HL-60 (cell line): ENCODE data around the gene CAPN9.

Experiments
- DNase-seq, 2 experiments: peaks; one replicate each; pipeline ENCODE4 v3.0.0-alpha.2; 2010 to 2020; ENCODE audit warnings: low read depth in 1 of 2, low spot score in 1 of 2
- H3K27ac ChIP-seq: fragments of 250-450 bp; sonication (Bioruptor Pico); replicated peaks from 2 replicates; pipeline ENCODE4 v1.5.1; 2020; ENCODE audit warnings: mild to moderate bottlenecking, moderate library complexity
- H3K27me3 ChIP-seq: fragments of 250-450 bp; sonication (Bioruptor Pico); 2 replicates; pipeline ENCODE4 v1.5.1; 2021; ENCODE audit warnings: mild to moderate bottlenecking, moderate library complexity; ENCODE audit not compliant: insufficient read depth, poor library complexity, severe bottlenecking
- H3K4me3 ChIP-seq: replicated peaks from 2 replicates; pipeline ENCODE4 v1.5.1; 2011; ENCODE audit warnings: mild to moderate bottlenecking, control low read depth, low read length; ENCODE audit not compliant: insufficient read depth
- GABPA ChIP-seq: IDR thresholded peaks from 2 replicates; pipeline ENCODE4 v1.6.1; 2012; ENCODE audit warnings: low read depth
- POLR2AphosphoS5 ChIP-seq: IDR thresholded peaks from 2 replicates; pipeline ENCODE4 v1.6.1; 2012; ENCODE audit warnings: low read depth
- SPI1 ChIP-seq: IDR thresholded peaks from 2 replicates; pipeline ENCODE4 v1.6.1; 2012; ENCODE audit warnings: low read depth, mild to moderate bottlenecking, borderline replicate concordance
- TF ChIP-seq, protein P1 (sequence below): IDR thresholded peaks from 2 replicates; pipeline ENCODE4 v1.6.1; 2012; ENCODE audit warnings: low read depth; ENCODE audit not compliant: insufficient replicate concordance
- TF ChIP-seq, protein P2 (sequence below): IDR thresholded peaks from one replicate; pipeline ENCODE4 v1.5.1; 2011; ENCODE audit warnings: low read length, control low read depth, inconsistent platforms; ENCODE audit not compliant: insufficient read depth

The CAPN9 gene

DNA sequence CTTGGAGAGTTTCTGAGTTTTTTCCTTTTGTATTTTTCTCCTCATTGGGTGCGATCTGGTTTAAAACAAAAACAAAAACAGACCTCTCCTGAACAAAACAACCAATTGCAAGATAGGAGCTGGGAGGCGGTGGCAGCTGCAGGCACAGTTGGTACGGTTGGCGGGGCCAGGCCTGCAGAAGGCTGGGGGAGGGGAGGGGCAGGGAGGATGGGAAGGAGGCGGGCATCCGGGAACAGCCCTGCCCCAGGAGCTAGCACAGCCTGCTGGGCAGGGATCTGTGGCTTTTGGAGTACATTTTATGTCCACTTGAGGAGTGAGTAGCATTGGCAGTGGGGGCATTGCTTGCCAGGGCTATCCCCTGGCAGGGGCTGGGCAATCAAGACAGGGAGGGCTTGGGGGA lies 5.2 kb downstream of the CAPN9 start:
- no peak overlapping the region for H3K4me3 ChIP-seq
- H3K27me3 ChIP-seq = peaks cover 3% of the 10 kb centered on the region
- TF ChIP-seq, protein P1, sequence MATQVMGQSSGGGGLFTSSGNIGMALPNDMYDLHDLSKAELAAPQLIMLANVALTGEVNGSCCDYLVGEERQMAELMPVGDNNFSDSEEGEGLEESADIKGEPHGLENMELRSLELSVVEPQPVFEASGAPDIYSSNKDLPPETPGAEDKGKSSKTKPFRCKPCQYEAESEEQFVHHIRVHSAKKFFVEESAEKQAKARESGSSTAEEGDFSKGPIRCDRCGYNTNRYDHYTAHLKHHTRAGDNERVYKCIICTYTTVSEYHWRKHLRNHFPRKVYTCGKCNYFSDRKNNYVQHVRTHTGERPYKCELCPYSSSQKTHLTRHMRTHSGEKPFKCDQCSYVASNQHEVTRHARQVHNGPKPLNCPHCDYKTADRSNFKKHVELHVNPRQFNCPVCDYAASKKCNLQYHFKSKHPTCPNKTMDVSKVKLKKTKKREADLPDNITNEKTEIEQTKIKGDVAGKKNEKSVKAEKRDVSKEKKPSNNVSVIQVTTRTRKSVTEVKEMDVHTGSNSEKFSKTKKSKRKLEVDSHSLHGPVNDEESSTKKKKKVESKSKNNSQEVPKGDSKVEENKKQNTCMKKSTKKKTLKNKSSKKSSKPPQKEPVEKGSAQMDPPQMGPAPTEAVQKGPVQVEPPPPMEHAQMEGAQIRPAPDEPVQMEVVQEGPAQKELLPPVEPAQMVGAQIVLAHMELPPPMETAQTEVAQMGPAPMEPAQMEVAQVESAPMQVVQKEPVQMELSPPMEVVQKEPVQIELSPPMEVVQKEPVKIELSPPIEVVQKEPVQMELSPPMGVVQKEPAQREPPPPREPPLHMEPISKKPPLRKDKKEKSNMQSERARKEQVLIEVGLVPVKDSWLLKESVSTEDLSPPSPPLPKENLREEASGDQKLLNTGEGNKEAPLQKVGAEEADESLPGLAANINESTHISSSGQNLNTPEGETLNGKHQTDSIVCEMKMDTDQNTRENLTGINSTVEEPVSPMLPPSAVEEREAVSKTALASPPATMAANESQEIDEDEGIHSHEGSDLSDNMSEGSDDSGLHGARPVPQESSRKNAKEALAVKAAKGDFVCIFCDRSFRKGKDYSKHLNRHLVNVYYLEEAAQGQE = no peak
- TF ChIP-seq GABPA (no peak), POLR2AphosphoS5 (no peak), SPI1 (no peak)
- TF ChIP-seq, protein P2, sequence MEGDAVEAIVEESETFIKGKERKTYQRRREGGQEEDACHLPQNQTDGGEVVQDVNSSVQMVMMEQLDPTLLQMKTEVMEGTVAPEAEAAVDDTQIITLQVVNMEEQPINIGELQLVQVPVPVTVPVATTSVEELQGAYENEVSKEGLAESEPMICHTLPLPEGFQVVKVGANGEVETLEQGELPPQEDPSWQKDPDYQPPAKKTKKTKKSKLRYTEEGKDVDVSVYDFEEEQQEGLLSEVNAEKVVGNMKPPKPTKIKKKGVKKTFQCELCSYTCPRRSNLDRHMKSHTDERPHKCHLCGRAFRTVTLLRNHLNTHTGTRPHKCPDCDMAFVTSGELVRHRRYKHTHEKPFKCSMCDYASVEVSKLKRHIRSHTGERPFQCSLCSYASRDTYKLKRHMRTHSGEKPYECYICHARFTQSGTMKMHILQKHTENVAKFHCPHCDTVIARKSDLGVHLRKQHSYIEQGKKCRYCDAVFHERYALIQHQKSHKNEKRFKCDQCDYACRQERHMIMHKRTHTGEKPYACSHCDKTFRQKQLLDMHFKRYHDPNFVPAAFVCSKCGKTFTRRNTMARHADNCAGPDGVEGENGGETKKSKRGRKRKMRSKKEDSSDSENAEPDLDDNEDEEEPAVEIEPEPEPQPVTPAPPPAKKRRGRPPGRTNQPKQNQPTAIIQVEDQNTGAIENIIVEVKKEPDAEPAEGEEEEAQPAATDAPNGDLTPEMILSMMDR = no peak
- H3K27ac ChIP-seq = no peak overlapping the region
- DNase-seq = no peak

- H3K27ac ChIP-seq = no peak overlapping the region
- DNase-seq = no peak
- peaks cover 3% of the 10 kb centered on the region for H3K27me3 ChIP-seq
- no peak for TF ChIP-seq GABPA
- TF ChIP-seq, protein P2 = no peak
- no peak for TF ChIP-seq POLR2AphosphoS5
- TF ChIP-seq SPI1 = no peak
- TF ChIP-seq, protein P1 = no peak
- no peak overlapping the region for H3K4me3 ChIP-seq
These were observed 6.0 kb downstream of the CAPN9 start for GRCh38 chr1:230753191-230753585.

GRCh38 chr1:230753586-230754251 lies 6.5 kb downstream of the CAPN9 start:
- Histone ChIP-seq H3K27ac (no peak overlapping the region), H3K4me3 (no peak overlapping the region)
- TF ChIP-seq, protein P1 = no peak
- TF ChIP-seq GABPA (no peak), POLR2AphosphoS5 (no peak)
- TF ChIP-seq, protein P2 = no peak

More at GRCh38 chr1:230753586-230754251, 6.5 kb downstream of the CAPN9 start:
- no peak for DNase-seq
- peaks cover 3% of the 10 kb centered on the region for H3K27me3 ChIP-seq
